GM18505 (cell line): ENCODE results near the gene CTF1.

Source experiments
- ATAC-seq: cut with Tn5 transposase; IDR thresholded peaks from one replicate; pipeline ENCODE4 v1.9.1; 2021; ENCODE audit not compliant: unreplicated experiment
- POLR2A ChIP-seq: IDR thresholded peaks from 4 replicates; pipeline ENCODE4 v1.6.1; 2011; ENCODE audit warnings: borderline replicate concordance; ENCODE audit not compliant: insufficient read depth, insufficient read length; ENCODE audit errors: extremely low read depth

The CTF1 gene

DNA sequence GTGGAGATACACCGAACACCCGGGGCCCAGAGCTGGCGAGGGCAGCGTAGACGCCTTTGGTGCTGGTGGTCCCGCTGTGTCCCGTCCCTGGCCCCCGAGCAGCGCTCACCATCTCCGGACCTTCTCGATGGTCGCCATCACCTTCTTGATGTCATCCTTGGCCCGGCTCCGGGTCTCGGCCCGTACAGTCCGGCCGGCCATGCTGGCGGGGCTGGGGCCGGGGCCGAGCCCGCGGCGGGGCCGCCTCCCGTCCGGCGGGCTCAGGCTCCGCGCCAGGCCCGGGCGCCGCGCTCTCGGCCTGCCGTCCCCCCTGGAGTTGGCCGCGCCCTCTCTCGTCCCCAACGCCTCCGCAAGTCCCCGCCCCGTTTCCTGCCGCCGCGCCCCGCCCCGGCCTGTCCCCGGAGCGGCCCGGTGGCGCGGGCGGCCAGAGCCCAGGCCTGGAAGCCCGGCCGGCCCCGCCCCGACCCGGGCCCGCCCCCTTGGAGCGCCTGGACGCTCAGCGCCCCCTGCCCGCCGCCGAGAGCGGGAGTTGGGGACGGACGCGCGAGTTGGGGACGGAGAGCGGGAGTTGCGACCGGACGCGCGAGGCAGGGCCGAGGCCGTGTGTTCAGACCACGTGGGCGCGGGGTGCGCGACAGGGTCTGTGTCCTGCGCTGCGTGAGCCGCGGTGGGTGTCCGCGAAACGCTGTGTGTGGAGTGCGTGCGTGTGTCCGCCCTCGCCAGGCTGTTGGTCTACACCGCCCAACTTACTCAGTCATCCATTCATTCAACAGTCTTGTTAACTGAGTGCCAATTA, 2.5 kb upstream of the CTF1 start, which contains the start of gene BCL7C:
Gene BCL7C (minus strand): TSS at position 334 of the 796 bp plus-strand sequence. CDS start 133 bp downstream, at position 201.
- peak; percentile 72 for TF ChIP-seq POLR2A
- ATAC-seq, result peak; percentile 70

DNA sequence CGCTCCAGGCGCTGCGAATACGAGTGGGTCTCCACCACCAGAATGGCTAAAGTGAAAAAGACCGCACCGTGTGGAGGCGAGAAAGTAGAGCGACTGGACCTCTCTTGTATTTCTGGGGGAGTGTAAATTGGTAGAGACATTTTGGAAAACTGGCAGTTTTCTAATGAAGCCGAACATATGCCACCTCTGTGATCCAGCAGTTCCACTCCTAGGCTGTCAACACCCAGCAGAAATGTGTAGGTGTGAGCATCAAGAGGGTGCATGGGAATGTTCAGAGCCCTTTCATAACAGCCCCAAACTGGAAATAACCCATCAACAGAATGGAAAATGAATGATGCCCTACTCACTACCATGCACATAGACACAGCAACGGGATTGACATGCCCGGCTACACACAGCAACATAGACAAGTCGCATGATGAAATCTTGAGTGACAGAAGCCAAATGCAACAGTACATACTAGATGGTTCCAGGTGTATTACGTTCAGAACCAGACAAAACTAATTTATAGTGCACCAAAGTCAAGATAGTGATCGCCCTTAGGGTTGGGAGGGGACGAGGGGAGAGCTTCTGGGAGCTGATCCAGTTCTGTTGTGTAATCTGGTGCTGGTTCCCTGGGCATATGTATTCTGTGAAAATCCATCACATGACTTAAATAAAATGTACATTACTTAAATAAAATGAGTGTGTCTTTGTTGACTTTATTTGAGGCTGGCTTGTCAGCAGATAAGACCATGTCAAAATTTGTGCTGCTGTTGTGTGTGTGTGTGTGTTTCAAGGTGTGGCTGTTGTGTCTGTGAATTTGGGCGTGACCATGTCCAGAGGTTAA, 1.7 kb upstream of the CTF1 start:
- no peak for TF ChIP-seq POLR2A
- no peak for ATAC-seq

DNA sequence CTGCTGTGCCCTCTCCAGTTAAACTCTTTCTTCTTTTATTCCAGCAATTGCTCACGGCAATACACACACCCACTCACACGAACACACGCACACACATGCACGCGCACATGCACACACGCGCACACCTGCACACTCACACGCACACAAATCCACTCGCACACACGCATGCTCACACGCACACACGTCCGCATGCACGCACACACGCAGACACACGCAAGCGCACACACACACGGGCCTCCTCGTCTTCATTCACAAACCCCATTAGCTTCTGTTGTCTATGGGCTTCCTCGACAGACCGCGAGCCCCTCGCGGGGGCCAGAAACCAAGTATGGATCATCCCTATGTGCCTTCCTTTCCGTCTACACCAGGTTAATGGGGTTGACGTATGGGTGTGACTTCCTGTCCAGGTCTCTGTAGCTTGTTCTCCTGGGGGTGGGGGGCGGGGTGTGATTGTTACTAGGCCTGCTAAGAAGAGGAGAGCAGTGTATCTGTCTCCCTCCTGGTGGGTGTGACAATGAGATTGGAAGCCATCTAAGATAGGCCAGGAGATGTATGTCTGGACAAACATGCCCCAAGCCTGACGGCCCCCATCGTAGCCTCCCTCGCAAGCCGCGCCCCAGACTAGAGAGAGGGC, 670 bp upstream of the CTF1 start:
- TF ChIP-seq POLR2A, result no peak
- ATAC-seq, result no peak

DNA sequence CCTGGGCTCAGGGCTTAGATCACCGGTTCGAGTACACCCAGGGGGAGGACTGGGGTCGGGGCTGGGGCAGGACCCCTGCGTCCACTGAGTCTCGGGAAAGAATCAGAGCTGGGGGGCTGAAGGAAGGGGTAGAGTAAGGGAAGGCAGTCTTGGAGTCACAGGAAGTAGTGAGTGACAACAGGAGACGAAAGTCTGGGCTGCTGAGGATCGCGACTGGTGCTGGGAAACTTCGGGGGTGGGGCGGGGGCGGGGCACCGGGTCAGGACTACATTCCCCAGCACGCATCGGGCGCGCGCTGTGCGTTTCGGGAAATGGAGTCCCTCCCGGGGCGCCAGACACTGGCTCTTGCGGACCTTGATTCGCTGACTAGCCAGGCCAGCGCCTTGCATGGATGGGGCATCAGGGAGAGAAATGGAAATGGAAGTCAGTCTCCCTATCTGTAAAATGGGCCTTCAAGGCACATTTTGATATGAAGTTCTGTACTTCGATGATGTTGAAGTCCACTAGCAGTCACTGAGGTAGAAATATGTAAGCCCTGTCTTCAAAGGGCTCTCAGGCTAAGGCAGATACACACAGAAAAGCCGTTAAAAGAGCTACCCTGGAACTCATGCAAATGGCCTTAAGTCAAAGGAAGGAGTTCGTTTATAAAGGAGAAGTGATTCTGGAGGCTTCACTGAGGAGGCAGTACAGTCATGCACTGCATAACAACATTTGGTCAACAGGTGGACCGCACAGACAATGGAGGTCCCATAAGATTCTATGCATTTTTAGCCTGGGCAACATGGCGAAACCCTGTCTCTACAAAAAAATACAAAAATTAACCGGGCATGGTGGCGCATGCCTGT, 697 bp downstream of the CTF1 start:
- no peak for TF ChIP-seq POLR2A
- peak; percentile 36 for ATAC-seq

DNA sequence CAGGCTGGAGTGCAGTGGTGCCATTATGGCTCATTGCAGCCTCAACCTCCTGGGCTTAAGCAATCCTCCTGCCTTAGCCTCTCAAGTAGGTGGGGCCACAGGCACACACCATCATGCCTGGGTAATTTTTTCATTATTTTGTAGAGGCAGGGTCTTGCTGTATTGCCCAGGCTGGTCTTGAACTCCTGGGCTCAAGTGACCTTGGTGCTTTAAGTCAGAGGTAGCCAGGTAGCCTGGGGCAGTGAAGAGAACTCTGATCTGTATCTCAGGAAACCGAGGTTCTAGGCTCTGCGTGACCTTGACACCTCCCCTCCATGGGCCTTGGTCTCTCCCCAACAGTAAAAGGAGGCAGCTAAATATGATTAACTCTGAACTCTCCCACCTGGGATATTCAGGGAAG, 3.4 kb downstream of the CTF1 start:
- TF ChIP-seq POLR2A, result no peak
- no peak for ATAC-seq

DNA sequence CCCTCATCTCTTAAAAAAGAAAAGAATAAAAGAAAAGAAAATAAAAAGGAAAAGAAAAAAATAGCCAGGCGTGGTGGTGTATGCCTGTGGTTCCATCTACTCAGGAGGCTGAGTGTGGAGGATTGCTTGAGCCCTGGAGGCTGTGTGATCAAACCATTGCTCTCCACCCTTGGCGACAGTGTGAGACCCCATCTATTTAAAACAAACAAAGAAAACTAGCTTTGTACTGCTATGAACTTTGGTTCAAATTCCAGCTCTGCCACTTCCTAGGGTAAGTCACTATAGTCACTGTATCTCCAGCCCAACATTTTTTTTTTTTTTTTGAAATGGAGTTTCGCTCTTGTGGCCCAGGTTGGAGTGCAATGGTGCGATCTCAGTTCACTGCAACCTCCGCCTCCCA, 4.2 kb downstream of the CTF1 start:
- ATAC-seq, result no peak
- TF ChIP-seq POLR2A, result no peak

DNA sequence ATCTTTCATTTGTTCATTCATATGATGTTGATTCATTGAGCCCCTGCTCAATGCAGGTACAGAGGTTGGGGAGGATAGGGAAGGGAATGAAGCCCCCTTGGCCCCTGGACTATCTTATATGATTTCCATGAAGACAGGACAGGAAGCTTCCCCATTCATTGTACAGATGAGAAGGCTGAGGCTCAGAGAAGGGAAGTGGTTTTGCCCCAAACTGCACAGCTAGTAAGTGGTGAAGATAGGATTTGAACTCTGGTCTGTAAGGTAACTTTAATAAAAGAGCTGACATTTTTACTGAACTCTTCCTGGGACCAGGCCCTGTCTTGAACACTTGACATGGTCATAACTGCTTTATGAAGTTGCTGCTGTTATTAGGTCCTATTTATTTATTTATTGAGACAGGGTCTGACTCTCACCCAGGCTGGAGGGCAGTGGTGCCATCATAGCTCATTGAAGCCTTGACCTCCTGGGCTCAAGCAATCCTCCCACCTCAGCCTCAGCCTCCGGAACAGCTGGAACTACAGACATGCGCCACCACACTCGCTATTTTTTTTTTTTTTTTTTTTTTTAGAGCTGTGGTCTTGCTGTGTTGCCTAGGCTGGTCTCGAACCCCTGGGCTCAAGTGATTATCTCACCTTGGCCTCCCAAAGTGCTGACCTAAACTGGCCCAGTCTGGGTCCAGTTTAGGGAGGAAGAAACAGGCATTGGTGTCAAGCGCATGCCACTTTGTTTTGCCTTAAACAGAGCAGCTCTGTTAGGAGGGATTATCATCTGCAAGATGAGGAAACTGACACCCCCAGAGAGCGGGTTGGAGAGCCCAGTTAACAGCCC, 5.0 kb downstream of the CTF1 start:
- no peak for ATAC-seq
- TF ChIP-seq POLR2A, result no peak

DNA sequence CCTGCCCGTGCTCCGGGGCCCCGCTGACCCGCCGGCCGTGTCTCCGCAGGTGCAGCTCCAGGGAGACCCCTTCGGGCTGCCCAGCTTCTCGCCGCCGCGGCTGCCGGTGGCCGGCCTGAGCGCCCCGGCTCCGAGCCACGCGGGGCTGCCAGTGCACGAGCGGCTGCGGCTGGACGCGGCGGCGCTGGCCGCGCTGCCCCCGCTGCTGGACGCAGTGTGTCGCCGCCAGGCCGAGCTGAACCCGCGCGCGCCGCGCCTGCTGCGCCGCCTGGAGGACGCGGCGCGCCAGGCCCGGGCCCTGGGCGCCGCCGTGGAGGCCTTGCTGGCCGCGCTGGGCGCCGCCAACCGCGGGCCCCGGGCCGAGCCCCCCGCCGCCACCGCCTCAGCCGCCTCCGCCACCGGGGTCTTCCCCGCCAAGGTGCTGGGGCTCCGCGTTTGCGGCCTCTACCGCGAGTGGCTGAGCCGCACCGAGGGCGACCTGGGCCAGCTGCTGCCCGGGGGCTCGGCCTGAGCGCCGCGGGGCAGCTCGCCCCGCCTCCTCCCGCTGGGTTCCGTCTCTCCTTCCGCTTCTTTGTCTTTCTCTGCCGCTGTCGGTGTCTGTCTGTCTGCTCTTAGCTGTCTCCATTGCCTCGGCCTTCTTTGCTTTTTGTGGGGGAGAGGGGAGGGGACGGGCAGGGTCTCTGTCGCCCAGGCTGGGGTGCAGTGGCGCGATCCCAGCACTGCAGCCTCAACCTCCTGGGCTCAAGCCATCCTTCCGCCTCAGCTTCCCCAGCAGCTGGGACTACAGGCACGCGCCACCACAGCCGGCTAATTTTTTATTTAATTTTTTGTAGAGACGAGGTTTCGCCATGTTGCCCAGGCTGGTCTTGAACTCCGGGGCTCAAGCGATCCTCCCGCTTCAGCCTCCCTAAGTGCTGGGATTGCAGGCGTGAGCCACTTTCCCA, 5.9 kb downstream of the CTF1 start:
- peak; percentile 62 for TF ChIP-seq POLR2A
- no peak for ATAC-seq

DNA sequence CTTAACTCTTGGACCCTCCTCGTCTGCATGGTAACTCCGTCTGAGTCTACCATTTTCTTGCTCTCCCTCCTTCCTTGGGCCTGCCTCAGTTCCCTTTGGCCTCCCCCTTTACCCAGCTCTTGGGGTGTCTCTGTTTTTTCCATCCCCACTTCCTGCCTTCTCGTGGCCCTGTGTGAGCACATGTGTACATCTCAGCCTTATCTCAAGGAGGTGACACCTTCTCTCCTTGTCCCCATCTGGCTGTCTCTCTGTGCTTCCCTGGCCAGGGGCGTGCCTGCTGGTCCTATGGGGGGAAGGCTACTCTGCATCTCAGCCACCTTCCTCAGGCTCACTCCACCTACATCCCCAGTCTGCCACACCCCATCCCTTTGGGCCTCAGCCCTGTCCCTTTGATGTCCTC, 6.6 kb downstream of the CTF1 start:
- TF ChIP-seq POLR2A, result no peak
- ATAC-seq, result no peak

DNA sequence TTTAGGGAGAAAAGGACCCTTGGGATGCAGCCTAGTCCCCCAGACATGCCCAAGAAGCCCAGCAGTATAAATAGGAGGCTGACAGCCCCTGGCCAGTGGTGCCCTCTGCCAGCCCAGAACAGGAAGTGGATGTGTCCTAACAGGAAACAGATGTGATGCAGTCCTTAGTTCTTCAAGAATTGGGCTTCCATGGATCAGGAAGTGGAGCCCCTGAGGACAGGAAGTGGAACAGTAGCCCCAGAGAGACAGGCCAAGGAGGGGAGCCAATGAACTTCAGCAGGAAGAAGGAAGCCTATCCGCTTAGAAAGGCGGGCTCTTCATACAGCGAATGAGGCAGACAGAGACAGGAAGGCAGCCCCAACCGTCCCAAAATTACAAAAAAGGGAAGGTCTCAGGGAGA, 7.2 kb downstream of the CTF1 start:
- ATAC-seq, result no peak

More for the DNA sequence above, 7.2 kb downstream of the CTF1 start:
- no peak for TF ChIP-seq POLR2A
